K562 (cell line): Measurements from ENCODE around the gene CCNT1. TPM values are rescaled to one million over a fixed set of nuclear protein-coding genes. Genes with fewer than 3 reads are reported as not detected.

Experiments
- MGA ChIP-seq: fragments of 450-650 bp; IDR thresholded peaks from 2 replicates; pipeline ENCODE4 v1.6.1; 2016; ENCODE audit warnings: mild to moderate bottlenecking, moderate library complexity
- polyA plus RNA-seq, 8 experiments: library from polyadenylated mRNA; depleted of rRNA in 4 of 8; stranded (reverse) in 5 of 8; unstranded in 3 of 8; fragments of >200 nt; fragmentation: Nextera tagmentation in 2 of 8; fragmentation: Illumina TruSeq in 1 of 8; extraction: Ambion mirVana in 2 of 8; extraction: Trizol in 1 of 8; gene quantifications; 2 replicates each; pipeline versions ENCODE4 v1.2.1 to v1.2.3, GENCODE V29; 2011 to 2014; ENCODE audit warnings: inconsistent platforms in 1 of 8, missing spikeins in 1 of 8
- total RNA-seq, 7 experiments: library from RNA; depleted of rRNA in 6 of 7; stranded (reverse); fragments of >200 nt in 6 of 7; fragmentation: Illumina TruSeq in 2 of 7; extraction: Trizol in 2 of 7; gene quantifications; 2 replicates each; pipeline versions ENCODE4 v1.2.1 to v1.2.3, GENCODE V29; 2011 to 2021; ENCODE audit warnings: low replicate concordance in 1 of 7

Gene CCNT1
- total and polyA plus RNA-seq, 9 of the 15 experiments (the other 6 are each of a cell fraction or from before 2014, with no cell fraction given), result 9.7 to 52.4 (median 33.4) TPM

- TF ChIP-seq MGA, result no peak
Observed at GRCh38 chr12:48744251-48745008, 27.9 kb upstream of the CCNT1 start (continued).
